RWPE2 (cell line): ENCODE measurements around the gene PMEPA1.

Experiments used
- ATAC-seq: fragments of 200-7000 bp; cut with Tn5 transposase; 3 replicates; pipeline ENCODE4 v1.9.1; 2021; ENCODE audit warnings: low read depth
- DNase-seq: peaks from one replicate; pipeline ENCODE4 v3.0.0-alpha.2; 2020; ENCODE audit warnings: low spot score
- H3K27ac ChIP-seq: fragments of 450-650 bp; 2 replicates; pipeline ENCODE4 v1.5.1; 2017; ENCODE audit warnings: mild to moderate bottlenecking; ENCODE audit not compliant: poor library complexity, severe bottlenecking
- H3K27me3 ChIP-seq: fragments of 250-450 bp; sonication (Bioruptor Pico); 2 replicates; pipeline ENCODE4 v1.5.1; 2021; ENCODE audit warnings: mild to moderate bottlenecking, moderate library complexity; ENCODE audit not compliant: insufficient read depth, poor library complexity, severe bottlenecking
- H3K36me3 ChIP-seq: fragments of 250-450 bp; sonication (Bioruptor Pico); 2 replicates; pipeline ENCODE4 v1.5.1; 2020; ENCODE audit warnings: low read depth, mild to moderate bottlenecking, moderate library complexity
- H3K4me1 ChIP-seq: fragments of 250-450 bp; sonication (Bioruptor Pico); 2 replicates; pipeline ENCODE4 v1.5.1; 2021; ENCODE audit warnings: mild to moderate bottlenecking, moderate library complexity; ENCODE audit not compliant: insufficient read depth, poor library complexity, severe bottlenecking
- H3K4me3 ChIP-seq: fragments of 250-450 bp; sonication (Bioruptor Pico); 2 replicates; pipeline ENCODE4 v1.5.1; 2021; ENCODE audit warnings: mild to moderate bottlenecking, moderate library complexity; ENCODE audit not compliant: severe bottlenecking
- H3K9me3 ChIP-seq: fragments of 250-450 bp; sonication (Bioruptor Pico); 2 replicates; pipeline ENCODE4 v1.5.1; 2021; ENCODE audit warnings: mild to moderate bottlenecking, moderate library complexity; ENCODE audit not compliant: severe bottlenecking
- CTCF ChIP-seq: fragments of 450-650 bp; IDR thresholded peaks from one replicate; pipeline ENCODE4 v1.5.1; 2017; ENCODE audit warnings: mild to moderate bottlenecking, moderate library complexity; ENCODE audit not compliant: poor library complexity, severe bottlenecking

The PMEPA1 gene

GRCh38 chr20:57666106-57666833 is 43.5 kb downstream of the PMEPA1 start:
- H3K27ac ChIP-seq: no peak overlapping the region
- peaks cover 81% of the 10 kb centered on the region for H3K36me3 ChIP-seq
- H3K9me3 ChIP-seq: no peaks in the 10 kb centered on the region
- no peak for TF ChIP-seq CTCF
- no peak for ATAC-seq
- H3K4me1 ChIP-seq: peaks cover 9% of the 10 kb centered on the region
- DNase-seq: peak; percentile 75
- no peaks in the 10 kb centered on the region for H3K27me3 ChIP-seq
- H3K4me3 ChIP-seq: no peak overlapping the region

GRCh38 chr20:57665589-57665971 is 44.2 kb downstream of the PMEPA1 start:
- no peak overlapping the region for H3K4me3 ChIP-seq
- peaks cover 2% of the 10 kb centered on the region for H3K4me1 ChIP-seq
- no peak for TF ChIP-seq CTCF
- peaks cover 80% of the 10 kb centered on the region for H3K36me3 ChIP-seq
- H3K9me3 ChIP-seq: no peaks in the 10 kb centered on the region
- no peak overlapping the region for H3K27ac ChIP-seq
- ATAC-seq (no peak), DNase-seq (peak; percentile 62)
- no peaks in the 10 kb centered on the region for H3K27me3 ChIP-seq

DNA sequence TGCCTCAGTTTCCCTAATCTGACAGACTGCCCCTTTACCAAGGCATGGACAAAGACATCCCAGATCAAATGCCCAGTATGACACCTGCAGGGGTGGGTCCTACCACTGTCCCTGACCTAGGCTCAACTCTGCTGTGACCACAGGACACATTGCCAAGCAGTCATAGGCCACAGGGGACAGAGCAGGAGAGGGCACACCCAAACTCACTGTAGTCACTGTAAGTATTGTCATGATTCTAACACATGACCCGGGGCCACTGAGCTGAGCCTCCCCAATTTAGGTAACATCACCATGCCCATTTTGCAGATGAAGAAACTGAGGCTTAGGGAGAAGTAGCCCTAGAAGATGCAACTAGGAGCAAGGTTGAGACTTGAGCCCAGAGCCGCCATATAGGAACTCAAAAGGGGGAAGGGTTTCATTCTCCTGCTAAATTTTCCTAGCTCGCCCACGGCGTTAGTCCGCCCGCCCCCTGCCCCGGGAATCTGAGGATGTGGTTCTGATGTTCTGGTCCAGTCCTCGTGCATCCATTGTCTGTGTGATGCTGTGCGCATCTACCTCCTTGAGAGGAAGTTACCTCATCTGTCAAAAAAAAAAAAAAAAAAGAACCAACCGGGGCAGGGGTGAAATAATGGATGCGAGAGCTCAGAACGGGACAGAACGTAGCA is 44.8 kb downstream of the PMEPA1 start:
- DNase-seq (peak; percentile 65), ATAC-seq (no peak)
- Histone ChIP-seq H3K27ac (no peak overlapping the region), H3K4me3 (no peak overlapping the region), H3K36me3 (peaks cover 76% of the 10 kb centered on the region), H3K27me3 (no peaks in the 10 kb centered on the region), H3K9me3 (no peaks in the 10 kb centered on the region), H3K4me1 (no peaks in the 10 kb centered on the region)
- no peak for TF ChIP-seq CTCF

DNA sequence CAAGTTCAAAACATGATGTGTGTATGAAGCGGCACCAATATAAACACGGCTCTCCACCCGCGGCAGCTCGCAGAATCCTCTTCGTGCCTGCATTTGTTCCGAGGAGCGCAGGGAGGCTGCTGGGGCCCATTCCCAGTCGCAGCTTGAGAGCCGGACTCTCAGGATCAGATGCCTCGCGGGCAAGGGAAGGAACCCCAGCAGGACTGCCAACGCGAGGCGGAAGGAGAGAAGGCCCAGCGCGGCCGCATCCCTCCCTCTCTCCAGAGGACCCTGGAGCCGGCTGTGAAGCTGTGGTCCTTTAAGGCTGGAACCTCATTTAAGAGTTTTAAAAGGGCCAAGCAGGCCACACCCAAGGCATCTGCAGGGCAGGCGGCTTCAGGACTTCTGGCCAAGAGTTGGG is 45.3 kb downstream of the PMEPA1 start:
- ATAC-seq: no peak
- Histone ChIP-seq H3K36me3 (peaks cover 79% of the 10 kb centered on the region), H3K4me3 (no peak overlapping the region), H3K27me3 (no peaks in the 10 kb centered on the region), H3K27ac (peak overlapping the region; percentile 28), H3K4me1 (no peaks in the 10 kb centered on the region), H3K9me3 (no peaks in the 10 kb centered on the region)
- peak; percentile 84 for DNase-seq
- no peak for TF ChIP-seq CTCF
